HL-60 (cell line): ENCODE results near the gene PPP1R27.

ENCODE experiments used
- DNase-seq, 2 experiments: peaks; one replicate each; pipeline ENCODE4 v3.0.0-alpha.2; 2010 to 2020; ENCODE audit warnings: low read depth in 1 of 2, low spot score in 1 of 2
- H3K27ac ChIP-seq: fragments of 250-450 bp; sonication (Bioruptor Pico); replicated peaks from 2 replicates; pipeline ENCODE4 v1.5.1; 2020; ENCODE audit warnings: mild to moderate bottlenecking, moderate library complexity
- H3K27me3 ChIP-seq: fragments of 250-450 bp; sonication (Bioruptor Pico); 2 replicates; pipeline ENCODE4 v1.5.1; 2021; ENCODE audit warnings: mild to moderate bottlenecking, moderate library complexity; ENCODE audit not compliant: insufficient read depth, poor library complexity, severe bottlenecking
- H3K4me3 ChIP-seq: replicated peaks from 2 replicates; pipeline ENCODE4 v1.5.1; 2011; ENCODE audit warnings: mild to moderate bottlenecking, control low read depth, low read length; ENCODE audit not compliant: insufficient read depth
- GABPA ChIP-seq: IDR thresholded peaks from 2 replicates; pipeline ENCODE4 v1.6.1; 2012; ENCODE audit warnings: low read depth
- POLR2AphosphoS5 ChIP-seq: IDR thresholded peaks from 2 replicates; pipeline ENCODE4 v1.6.1; 2012; ENCODE audit warnings: low read depth
- SPI1 ChIP-seq: IDR thresholded peaks from 2 replicates; pipeline ENCODE4 v1.6.1; 2012; ENCODE audit warnings: low read depth, mild to moderate bottlenecking, borderline replicate concordance
- TF ChIP-seq, protein P1 (sequence below): IDR thresholded peaks from 2 replicates; pipeline ENCODE4 v1.6.1; 2012; ENCODE audit warnings: low read depth; ENCODE audit not compliant: insufficient replicate concordance
- TF ChIP-seq, protein P2 (sequence below): IDR thresholded peaks from one replicate; pipeline ENCODE4 v1.5.1; 2011; ENCODE audit warnings: low read length, control low read depth, inconsistent platforms; ENCODE audit not compliant: insufficient read depth

PPP1R27 gene

DNA sequence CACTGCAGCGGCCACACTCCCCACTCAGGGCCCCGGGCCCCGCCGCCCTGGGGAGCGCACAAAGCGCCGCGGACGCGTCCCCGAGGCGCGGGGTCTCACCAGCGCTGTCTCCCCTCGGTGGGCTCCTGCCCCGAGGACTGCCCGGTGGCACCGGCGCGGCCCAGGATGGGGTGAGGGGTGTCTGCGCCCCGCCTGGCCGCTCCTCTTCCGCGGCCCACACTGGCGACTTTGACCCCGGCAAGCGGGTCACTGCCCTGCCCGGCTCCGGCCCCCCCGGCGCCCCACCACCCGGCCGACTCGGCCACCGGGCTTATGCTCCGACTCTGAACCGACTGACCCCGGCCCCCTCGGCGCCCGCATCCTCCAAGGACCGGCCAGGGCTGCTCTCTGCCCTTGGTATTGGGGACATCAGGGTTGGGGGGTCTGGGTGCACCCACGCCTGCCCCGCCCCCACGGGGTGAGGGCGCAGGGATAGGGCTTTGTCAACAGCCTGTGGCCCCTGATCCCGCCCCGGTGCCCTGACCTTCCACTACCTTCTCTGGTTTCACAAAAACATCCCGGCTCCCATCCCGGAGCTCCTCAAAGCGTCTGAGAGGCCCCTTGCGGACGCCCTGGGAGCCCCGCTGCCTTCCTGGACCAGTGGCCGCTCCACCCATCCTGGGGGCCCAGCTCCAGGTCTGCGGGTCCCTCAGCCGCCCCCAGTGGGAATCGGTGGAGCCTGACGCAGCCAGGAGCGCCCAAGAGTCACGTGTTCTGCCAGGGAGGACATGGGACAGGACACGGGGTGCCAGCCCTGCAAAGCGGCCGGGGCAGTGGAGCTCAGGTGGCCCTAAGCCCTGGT lies 30.1 kb downstream of the PPP1R27 start:
- TF ChIP-seq, protein P1, sequence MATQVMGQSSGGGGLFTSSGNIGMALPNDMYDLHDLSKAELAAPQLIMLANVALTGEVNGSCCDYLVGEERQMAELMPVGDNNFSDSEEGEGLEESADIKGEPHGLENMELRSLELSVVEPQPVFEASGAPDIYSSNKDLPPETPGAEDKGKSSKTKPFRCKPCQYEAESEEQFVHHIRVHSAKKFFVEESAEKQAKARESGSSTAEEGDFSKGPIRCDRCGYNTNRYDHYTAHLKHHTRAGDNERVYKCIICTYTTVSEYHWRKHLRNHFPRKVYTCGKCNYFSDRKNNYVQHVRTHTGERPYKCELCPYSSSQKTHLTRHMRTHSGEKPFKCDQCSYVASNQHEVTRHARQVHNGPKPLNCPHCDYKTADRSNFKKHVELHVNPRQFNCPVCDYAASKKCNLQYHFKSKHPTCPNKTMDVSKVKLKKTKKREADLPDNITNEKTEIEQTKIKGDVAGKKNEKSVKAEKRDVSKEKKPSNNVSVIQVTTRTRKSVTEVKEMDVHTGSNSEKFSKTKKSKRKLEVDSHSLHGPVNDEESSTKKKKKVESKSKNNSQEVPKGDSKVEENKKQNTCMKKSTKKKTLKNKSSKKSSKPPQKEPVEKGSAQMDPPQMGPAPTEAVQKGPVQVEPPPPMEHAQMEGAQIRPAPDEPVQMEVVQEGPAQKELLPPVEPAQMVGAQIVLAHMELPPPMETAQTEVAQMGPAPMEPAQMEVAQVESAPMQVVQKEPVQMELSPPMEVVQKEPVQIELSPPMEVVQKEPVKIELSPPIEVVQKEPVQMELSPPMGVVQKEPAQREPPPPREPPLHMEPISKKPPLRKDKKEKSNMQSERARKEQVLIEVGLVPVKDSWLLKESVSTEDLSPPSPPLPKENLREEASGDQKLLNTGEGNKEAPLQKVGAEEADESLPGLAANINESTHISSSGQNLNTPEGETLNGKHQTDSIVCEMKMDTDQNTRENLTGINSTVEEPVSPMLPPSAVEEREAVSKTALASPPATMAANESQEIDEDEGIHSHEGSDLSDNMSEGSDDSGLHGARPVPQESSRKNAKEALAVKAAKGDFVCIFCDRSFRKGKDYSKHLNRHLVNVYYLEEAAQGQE = no peak
- TF ChIP-seq GABPA (no peak), POLR2AphosphoS5 (no peak), SPI1 (no peak)
- TF ChIP-seq, protein P2, sequence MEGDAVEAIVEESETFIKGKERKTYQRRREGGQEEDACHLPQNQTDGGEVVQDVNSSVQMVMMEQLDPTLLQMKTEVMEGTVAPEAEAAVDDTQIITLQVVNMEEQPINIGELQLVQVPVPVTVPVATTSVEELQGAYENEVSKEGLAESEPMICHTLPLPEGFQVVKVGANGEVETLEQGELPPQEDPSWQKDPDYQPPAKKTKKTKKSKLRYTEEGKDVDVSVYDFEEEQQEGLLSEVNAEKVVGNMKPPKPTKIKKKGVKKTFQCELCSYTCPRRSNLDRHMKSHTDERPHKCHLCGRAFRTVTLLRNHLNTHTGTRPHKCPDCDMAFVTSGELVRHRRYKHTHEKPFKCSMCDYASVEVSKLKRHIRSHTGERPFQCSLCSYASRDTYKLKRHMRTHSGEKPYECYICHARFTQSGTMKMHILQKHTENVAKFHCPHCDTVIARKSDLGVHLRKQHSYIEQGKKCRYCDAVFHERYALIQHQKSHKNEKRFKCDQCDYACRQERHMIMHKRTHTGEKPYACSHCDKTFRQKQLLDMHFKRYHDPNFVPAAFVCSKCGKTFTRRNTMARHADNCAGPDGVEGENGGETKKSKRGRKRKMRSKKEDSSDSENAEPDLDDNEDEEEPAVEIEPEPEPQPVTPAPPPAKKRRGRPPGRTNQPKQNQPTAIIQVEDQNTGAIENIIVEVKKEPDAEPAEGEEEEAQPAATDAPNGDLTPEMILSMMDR = no peak
- DNase-seq = no peak
- no peak overlapping the region for H3K27ac ChIP-seq
- no peak overlapping the region for H3K4me3 ChIP-seq
- H3K27me3 ChIP-seq = peaks cover 45% of the 10 kb centered on the region

DNA sequence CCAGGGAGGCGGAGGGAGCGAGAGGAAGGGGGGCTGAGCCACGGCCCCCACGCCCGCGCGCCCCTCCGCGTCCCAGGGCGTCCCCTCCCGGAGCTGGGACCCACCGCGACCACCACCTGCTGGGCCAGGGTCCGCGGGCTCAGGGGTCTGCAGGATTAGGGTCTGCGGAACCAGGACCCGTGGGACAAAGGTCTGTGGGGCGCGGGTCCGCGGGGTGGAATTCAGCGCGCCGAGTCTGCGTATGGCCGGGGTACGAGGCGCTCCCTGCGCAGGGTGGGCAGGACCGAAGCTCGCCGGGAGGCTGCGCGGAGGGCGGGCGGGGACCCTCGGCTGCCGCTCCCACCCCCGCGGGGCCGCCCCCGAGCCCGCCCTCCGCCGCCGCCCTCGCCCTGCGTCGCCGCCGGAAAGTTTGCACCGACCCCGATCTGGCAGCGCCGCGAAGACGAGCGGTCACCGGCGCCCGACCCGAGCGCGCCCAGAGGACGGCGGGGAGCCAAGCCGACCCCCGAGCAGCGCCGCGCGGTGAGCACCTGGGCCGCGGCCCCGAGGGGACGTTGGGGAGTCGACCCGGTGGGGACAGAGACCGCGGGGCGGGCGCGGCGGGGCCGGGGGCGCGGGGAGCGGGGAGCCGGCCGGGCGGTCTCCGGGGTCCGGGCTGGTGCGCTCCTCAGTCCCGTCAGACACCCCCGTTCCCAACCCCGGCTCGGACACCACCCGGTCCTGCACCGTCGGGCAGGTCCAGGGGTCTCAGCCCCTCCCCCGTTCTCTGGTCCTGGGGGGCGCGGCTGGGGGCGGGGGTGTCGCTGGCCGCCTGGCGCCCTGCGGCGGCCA lies 30.9 kb downstream of the PPP1R27 start, which contains the start of gene GCGR:
Gene GCGR (plus strand): TSS at position 423 of the 831 bp plus-strand sequence. CDS start 4,869 bp downstream, outside the sequence.
- peaks cover 45% of the 10 kb centered on the region for H3K27me3 ChIP-seq
- no peak for DNase-seq
- TF ChIP-seq, protein P1 = no peak
- TF ChIP-seq SPI1 (no peak), GABPA (no peak), POLR2AphosphoS5 (no peak)
- TF ChIP-seq, protein P2 = no peak
- no peak within 1 kb of the TSS for H3K4me3 ChIP-seq
- H3K27ac ChIP-seq = no peak within 1 kb of the TSS

DNA sequence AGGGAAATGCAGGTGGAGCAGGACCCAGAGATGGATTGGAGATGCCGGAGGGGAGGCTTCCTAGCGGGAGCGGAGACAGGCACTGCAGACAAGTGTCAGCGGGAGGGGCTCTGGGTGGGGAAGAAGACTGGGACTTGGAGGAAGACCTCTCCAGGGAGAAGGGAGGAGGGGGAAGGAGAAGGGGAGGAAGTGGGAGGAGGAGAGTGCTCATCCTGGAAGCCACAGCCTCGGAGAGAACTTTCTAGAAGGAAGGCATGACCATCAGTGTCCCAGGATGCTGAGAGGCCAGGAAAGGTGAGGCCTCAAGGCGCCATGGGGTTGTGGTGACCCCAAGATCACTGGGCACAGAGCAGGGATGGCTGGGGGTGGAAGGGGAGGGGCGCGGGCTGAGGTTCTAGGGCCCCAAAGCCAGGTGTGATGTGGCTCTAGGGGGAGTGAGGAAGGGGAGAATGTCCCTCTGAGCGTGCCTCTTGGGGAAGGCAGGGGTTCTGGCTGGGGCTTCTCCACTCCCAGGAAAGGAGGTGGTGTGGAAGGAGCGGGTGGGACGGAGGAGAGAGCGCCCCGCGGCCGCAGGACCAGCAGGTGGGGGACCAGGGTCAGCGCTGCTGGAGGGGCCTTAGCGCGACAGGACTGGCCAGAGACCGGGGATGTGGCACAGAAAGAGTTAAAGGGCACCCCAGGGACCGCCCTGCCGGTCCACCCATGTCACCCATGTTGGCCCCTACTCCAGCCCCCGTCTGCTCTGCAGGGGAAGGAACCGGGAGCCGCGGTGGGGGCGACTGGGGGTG lies 31.8 kb downstream of the PPP1R27 start:
- no peak overlapping the region for H3K27ac ChIP-seq
- peaks cover 44% of the 10 kb centered on the region for H3K27me3 ChIP-seq
- no peak for TF ChIP-seq GABPA
- no peak for TF ChIP-seq SPI1
- TF ChIP-seq POLR2AphosphoS5 = no peak
- TF ChIP-seq, protein P1 = no peak
- TF ChIP-seq, protein P2 = no peak
- no peak for DNase-seq
- no peak overlapping the region for H3K4me3 ChIP-seq
